ENCODE data around the gene FBXO24.

DNA sequence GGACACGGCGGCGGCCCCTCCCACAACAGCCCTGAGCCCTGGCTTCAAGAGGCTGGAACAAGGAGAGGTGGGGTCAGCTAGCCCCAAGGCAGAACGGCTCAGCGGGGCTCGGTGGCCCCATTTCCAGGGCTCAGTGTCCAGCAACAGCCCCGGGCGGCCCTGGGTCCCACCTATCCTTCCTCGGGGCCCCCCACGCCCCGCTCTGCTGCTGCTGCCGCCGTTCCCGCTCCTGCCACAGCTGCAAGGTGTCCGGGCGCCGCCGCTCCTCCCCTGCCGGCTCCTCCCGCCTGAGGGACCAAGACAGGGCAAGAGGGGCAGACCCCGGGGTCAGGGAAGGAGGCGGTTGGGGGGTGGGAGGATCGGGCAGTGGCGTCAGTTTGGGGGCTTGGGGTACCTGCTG is 9.0 kb upstream of the FBXO24 start:
- no peak for TF ChIP-seq ZFX (IDR thresholded peaks at IDR 0.05; ENCODE audit: borderline replicate concordance)
- TF ChIP-seq CTCF (IDR thresholded peaks at IDR 0.05), result no peak

Data from 22Rv1 (cell line).